Heart left ventricle (tissue), 13 donors: ENCODE results near the gene PTPRN2.

Source experiments
- POLR2A ChIP-seq, 2 donors: fragments of 450-650 bp; IDR thresholded peaks; one replicate each; pipeline ENCODE4 v1.6.1; 2017; ENCODE audit warnings: antibody characterized with exemption in 2 of 2, mild to moderate bottlenecking in 2 of 2, moderate library complexity in 2 of 2
- TF ChIP-seq, protein P1 (sequence below), 12 donors: fragments of 200-600 bp; sonication (generic) in 4 of 12; IDR thresholded peaks; one replicate each; pipeline versions ENCODE4 v1.5.0 to v1.8.0; 2018 to 2022; ENCODE audit warnings: antibody characterized with exemption in 12 of 12, mild to moderate bottlenecking in 5 of 12
- donor health status: ischemic (EF 13 %, LVEDD 7.1; RV severe dilation, severe dysfunction).
- donor health status: DM: no; HTN: yes; CAD: no.
- donor health status: DM: no; HTN: no; CAD: no.
- donor health status: ischemic (EF 25% LVEDD 6.9; RV normal size, moderate dysfunction).
- donor health status: ischemic (EF 25% LVEDD 5.7; RV mildly dilated, moderate dysfunction).
- donor health status: ischemic (EF 35%, LVEDD 5.7; RV mildly dilated, moderate dysfunction).
- donor health status: nonischemic (EF 11% LVEDD 7.7; RV severe dilation, severe dysfunction).
- donor health status: DM: yes; HTN: yes; CAD: no.
- donor health status: PGD.
- donor health status: ischemic (EF 29% LVEDD 5.4; RV normal size, mild dysfunction).
- donor health status: nonischemic (EF 23%, LVEDD 6.1; RV moderate dilation, normal function).

DNA sequence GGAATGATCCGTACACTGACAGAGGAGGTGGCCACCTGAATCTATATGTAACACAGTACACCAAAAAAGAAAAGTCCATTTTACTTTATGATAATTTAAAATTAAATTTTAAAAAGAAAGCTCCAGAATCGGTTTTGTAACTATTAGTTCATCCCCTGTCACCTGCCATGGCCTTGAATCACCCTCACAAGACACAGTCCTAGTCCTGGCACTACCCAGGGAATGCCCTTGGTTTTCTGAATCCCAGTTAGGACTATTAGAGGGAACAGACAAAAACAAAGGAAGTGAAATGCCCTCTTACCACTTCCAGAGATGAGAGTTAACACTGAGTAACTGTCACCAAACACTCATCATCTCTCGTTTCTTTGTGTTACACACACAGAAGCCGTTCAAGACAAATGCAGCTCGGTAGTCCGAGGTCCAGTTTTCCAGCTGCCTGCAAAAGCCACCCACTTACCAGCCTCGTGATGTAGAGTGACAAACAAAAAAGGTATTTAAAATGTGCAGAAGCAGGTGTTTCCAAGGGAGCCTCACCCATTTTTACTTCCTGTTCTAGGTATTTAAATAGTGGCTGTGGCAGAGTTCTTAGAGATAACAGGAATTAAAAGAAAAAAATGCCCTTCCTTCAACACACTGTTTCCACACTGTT, 6.1 kb downstream of the PTPRN2 start:
- TF ChIP-seq, protein P1, sequence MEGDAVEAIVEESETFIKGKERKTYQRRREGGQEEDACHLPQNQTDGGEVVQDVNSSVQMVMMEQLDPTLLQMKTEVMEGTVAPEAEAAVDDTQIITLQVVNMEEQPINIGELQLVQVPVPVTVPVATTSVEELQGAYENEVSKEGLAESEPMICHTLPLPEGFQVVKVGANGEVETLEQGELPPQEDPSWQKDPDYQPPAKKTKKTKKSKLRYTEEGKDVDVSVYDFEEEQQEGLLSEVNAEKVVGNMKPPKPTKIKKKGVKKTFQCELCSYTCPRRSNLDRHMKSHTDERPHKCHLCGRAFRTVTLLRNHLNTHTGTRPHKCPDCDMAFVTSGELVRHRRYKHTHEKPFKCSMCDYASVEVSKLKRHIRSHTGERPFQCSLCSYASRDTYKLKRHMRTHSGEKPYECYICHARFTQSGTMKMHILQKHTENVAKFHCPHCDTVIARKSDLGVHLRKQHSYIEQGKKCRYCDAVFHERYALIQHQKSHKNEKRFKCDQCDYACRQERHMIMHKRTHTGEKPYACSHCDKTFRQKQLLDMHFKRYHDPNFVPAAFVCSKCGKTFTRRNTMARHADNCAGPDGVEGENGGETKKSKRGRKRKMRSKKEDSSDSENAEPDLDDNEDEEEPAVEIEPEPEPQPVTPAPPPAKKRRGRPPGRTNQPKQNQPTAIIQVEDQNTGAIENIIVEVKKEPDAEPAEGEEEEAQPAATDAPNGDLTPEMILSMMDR (IDR thresholded peaks at IDR 0.05): no peak
- no peak for TF ChIP-seq POLR2A (IDR thresholded peaks at IDR 0.05)
